GM12878 (cell line): ENCODE data around the gene HYPK.

ENCODE experiments used
- CTCF ChIP-seq, 3 experiments: IDR thresholded peaks in 2 of 3; conservative IDR thresholded peaks in 1 of 3; 2 replicates each; pipeline ENCODE4 v1.5.1; 2011; ENCODE audit warnings: low read depth in 3 of 3, low read length in 3 of 3, mild to moderate bottlenecking in 3 of 3, control low read depth in 2 of 3, moderate library complexity in 2 of 3, inconsistent platforms in 1 of 3, mixed read lengths in 1 of 3; ENCODE audit not compliant: control insufficient read depth in 2 of 3, insufficient read depth in 1 of 3; ENCODE audit errors: extremely low read depth in 1 of 3
- GABPA ChIP-seq: IDR thresholded peaks from 2 replicates; pipeline ENCODE4 v1.6.1; 2014; ENCODE audit warnings: antibody characterized with exemption, low read depth, mild to moderate bottlenecking, inconsistent platforms
- POLR2A ChIP-seq: IDR thresholded peaks from 2 replicates; pipeline ENCODE4 v1.6.1; 2011; ENCODE audit warnings: low read depth, mild to moderate bottlenecking, low read length
- RAD21 ChIP-seq: IDR thresholded peaks from 2 replicates; pipeline ENCODE4 v1.6.1; 2011; ENCODE audit warnings: mild to moderate bottlenecking, low read depth, low read length, moderate library complexity; ENCODE audit not compliant: insufficient read depth
- REST ChIP-seq: IDR thresholded peaks from 2 replicates; pipeline ENCODE4 v1.6.1; 2012; ENCODE audit warnings: mild to moderate bottlenecking, low read depth, low read length
- YY1 ChIP-seq: IDR thresholded peaks from 2 replicates; pipeline ENCODE4 v1.6.1; 2011; ENCODE audit warnings: low read depth, mild to moderate bottlenecking, low read length

DNA sequence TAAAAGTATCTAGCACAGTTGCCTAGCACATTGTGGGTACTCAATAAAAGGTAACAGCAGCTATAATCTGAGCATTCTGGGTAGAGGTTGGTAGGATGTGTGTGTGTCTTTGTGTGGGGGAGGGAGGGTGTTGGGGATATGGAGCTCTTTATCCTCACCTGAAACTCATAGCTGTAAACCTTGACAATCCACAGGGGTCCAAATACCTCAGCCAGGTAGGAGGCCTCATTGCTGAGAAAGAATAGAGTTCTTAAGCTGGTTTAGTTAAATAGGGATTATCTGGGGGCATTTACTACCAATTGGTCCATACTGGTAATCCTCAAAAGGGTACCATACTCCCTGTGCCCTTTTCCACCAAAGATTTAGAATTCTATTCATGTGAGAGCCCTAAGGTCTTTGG is 4.4 kb upstream of the HYPK start:
- TF ChIP-seq POLR2A = no peak
- no peak for TF ChIP-seq YY1
- no peak for TF ChIP-seq RAD21
- TF ChIP-seq REST = no peak
- no peak for TF ChIP-seq CTCF (IDR thresholded peaks at IDR 0.05 in 2 of 3, conservative IDR thresholded peaks at IDR 0.05 in 1 of 3; ENCODE audit: control insufficient read depth in 2 of 3, extremely low read depth in 1 of 3, insufficient read depth in 1 of 3, low read depth in 3 of 3, low read length in 3 of 3)
- TF ChIP-seq GABPA = no peak
